H54 (cell line): ENCODE results near the gene MIX23.

Source experiments
- DNase-seq: peaks from one replicate; pipeline ENCODE4 v3.0.0; 2011; ENCODE audit warnings: low spot score, mixed read lengths; ENCODE audit not compliant: insufficient read length
- FAIRE-seq: peaks from 3 replicates; lab custom pipeline; 2011; peaks lifted over from hg19 to GRCh38; lab: Jason Lieb, UNC
- POLR2A ChIP-seq: IDR thresholded peaks from 2 replicates; pipeline ENCODE4 v1.6.1; 2011; ENCODE audit warnings: low read depth, mild to moderate bottlenecking, low read length

Gene MIX23

GRCh38 chr3:122353215-122353614, 29.8 kb downstream of the MIX23 start:
- FAIRE-seq (peak; percentile 27), DNase-seq (no peak)
- TF ChIP-seq POLR2A, result no peak

GRCh38 chr3:122351612-122352011, 31.4 kb downstream of the MIX23 start:
- DNase-seq, result no peak
- no peak for FAIRE-seq
- TF ChIP-seq POLR2A, result no peak

GRCh38 chr3:122350814-122351418, 32.1 kb downstream of the MIX23 start:
- FAIRE-seq (no peak), DNase-seq (no peak)
- no peak for TF ChIP-seq POLR2A

- no peak for DNase-seq
- TF ChIP-seq POLR2A, result no peak
- FAIRE-seq, result no peak
Measured at GRCh38 chr3:122349171-122349570, 33.9 kb downstream of the MIX23 start.

GRCh38 chr3:122343654-122344053, 39.4 kb downstream of the MIX23 start:
- FAIRE-seq (no peak), DNase-seq (no peak)
- TF ChIP-seq POLR2A, result no peak

GRCh38 chr3:122342803-122343202, 40.2 kb downstream of the MIX23 start:
- no peak for TF ChIP-seq POLR2A
- DNase-seq, result no peak
- FAIRE-seq, result no peak

GRCh38 chr3:122332551-122332950, 50.5 kb downstream of the MIX23 start:
- FAIRE-seq (no peak), DNase-seq (no peak)
- no peak for TF ChIP-seq POLR2A

- DNase-seq (no peak), FAIRE-seq (no peak)
- no peak for TF ChIP-seq POLR2A
Measured at GRCh38 chr3:122331886-122332285, 51.1 kb downstream of the MIX23 start.

GRCh38 chr3:122325769-122326168, 57.3 kb downstream of the MIX23 start:
- FAIRE-seq, result no peak
- no peak for TF ChIP-seq POLR2A
- no peak for DNase-seq

- no peak for FAIRE-seq
- DNase-seq, result no peak
- no peak for TF ChIP-seq POLR2A
Measured at GRCh38 chr3:122324871-122325323, 58.1 kb downstream of the MIX23 start, which contains the start of gene CSTA. TSS of gene CSTA (plus strand) at chr3:122325248. CDS start at chr3:122325293, 45 bp downstream.

- FAIRE-seq, result no peak
- no peak for TF ChIP-seq POLR2A
- no peak for DNase-seq
Measured at GRCh38 chr3:122322095-122323075, 60.6 kb downstream of the MIX23 start.

GRCh38 chr3:122318620-122319019, 64.4 kb downstream of the MIX23 start:
- DNase-seq (no peak), FAIRE-seq (no peak)
- TF ChIP-seq POLR2A, result no peak

GRCh38 chr3:122316368-122316767, 66.7 kb downstream of the MIX23 start:
- no peak for FAIRE-seq
- no peak for TF ChIP-seq POLR2A

GRCh38 chr3:122315619-122316018, 67.4 kb downstream of the MIX23 start:
- DNase-seq (no peak), FAIRE-seq (no peak)
- TF ChIP-seq POLR2A, result no peak

More at GRCh38 chr3:122316368-122316767, 66.7 kb downstream of the MIX23 start:
- no peak for DNase-seq
